ENCODE data around the gene OCIAD2.
"Not testable (repeated sequence)": the region's sequence is repeated elsewhere in the genome, so short reads cannot be mapped to it uniquely, and the experiment has no call there.

The OCIAD2 gene

DNA sequence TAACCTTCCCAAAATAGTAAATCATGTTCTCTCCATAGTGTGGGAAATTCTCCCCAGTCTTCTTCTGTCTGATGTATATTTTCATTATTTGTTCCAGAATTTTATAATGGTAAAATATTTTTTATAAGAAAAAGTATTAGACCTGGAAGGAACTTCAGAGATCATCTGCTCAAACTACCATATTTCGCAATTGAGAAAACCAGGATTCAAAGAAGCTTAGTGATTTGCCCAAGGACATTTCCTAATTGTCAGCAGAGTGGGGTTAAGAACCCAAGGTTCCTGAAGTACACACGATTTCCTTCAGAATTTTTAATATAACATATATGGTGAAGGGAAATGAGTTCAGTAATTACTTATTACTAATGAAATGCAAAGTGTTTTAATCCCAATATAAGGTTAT lies 51.6 kb downstream of the OCIAD2 start:
- TF ChIP-seq, protein P1, sequence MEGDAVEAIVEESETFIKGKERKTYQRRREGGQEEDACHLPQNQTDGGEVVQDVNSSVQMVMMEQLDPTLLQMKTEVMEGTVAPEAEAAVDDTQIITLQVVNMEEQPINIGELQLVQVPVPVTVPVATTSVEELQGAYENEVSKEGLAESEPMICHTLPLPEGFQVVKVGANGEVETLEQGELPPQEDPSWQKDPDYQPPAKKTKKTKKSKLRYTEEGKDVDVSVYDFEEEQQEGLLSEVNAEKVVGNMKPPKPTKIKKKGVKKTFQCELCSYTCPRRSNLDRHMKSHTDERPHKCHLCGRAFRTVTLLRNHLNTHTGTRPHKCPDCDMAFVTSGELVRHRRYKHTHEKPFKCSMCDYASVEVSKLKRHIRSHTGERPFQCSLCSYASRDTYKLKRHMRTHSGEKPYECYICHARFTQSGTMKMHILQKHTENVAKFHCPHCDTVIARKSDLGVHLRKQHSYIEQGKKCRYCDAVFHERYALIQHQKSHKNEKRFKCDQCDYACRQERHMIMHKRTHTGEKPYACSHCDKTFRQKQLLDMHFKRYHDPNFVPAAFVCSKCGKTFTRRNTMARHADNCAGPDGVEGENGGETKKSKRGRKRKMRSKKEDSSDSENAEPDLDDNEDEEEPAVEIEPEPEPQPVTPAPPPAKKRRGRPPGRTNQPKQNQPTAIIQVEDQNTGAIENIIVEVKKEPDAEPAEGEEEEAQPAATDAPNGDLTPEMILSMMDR (IDR thresholded peaks at IDR 0.05; ENCODE audit: control insufficient read depth, extremely low read depth, insufficient read depth) = no peak
- no peak for DNase-seq (ENCODE audit: low read depth)
- no peak overlapping the region for H3K4me3 ChIP-seq (ENCODE audit: low read depth, low read length)

DNA sequence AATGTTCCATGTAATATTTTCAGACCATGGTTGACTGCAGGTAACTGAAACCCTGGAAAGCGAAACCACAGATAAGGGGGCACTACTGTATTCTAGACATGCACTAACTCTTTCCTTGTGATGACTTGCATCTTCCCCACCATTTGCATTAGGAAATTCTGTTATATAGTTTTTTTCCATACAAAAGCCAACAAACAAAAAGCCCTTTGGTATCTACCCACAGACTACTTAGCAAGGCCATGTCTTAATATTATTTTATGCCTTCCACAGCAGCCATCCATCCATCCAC lies 52.2 kb downstream of the OCIAD2 start:
- TF ChIP-seq, protein P1 (IDR thresholded peaks at IDR 0.05; ENCODE audit: control insufficient read depth, extremely low read depth, insufficient read depth) = no peak
- no peak for DNase-seq (ENCODE audit: low read depth)
- H3K4me3 ChIP-seq (ENCODE audit: low read depth, low read length) = no peak overlapping the region

DNA sequence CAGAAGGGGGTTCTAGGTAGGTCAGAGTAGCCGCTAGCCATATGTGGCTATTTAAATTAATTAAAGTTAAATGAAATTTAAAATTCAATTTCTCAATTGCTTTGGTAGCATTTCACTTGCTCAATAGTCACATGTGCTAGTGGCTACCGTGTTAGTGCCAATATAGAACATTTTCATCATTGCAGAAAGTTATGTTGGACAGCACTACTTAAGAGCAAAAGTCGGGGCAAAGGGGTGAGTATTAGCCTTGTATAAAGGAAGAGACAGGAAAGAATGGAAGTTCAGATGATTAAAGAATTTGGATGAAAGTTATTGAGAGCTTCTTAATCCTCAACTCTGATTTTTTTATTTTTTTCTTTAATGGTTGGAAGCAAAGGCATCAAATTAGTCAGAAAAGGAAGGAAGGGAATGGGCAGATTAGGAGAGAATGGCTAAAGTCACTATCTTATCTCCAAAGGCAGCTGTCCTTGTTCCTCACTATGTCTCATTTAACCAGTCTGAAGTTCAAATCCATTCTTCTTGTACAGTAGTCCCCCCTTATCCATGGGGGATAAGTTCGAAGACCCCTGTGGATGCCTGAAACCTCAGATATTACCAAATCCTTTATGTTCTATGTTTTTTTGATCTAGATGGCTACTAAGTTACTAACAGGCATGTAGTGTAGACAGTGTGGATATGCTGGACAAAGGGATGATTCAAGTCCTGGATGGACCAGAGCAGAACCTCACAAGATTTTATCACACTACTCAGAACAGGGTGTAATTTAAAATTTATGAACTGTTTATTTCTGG lies 52.8 kb downstream of the OCIAD2 start:
- DNase-seq (ENCODE audit: low read depth) = no peak
- no peak overlapping the region for H3K4me3 ChIP-seq (ENCODE audit: low read depth, low read length)
- TF ChIP-seq, protein P1 (IDR thresholded peaks at IDR 0.05; ENCODE audit: control insufficient read depth, extremely low read depth, insufficient read depth) = no peak

GRCh38 chr4:48851651-48852050 lies 54.9 kb downstream of the OCIAD2 start:
- TF ChIP-seq, protein P1 (IDR thresholded peaks at IDR 0.05; ENCODE audit: control insufficient read depth, extremely low read depth, insufficient read depth) = no peak
- DNase-seq (ENCODE audit: low read depth) = no peak
- no peak overlapping the region for H3K4me3 ChIP-seq (ENCODE audit: low read depth, low read length)

DNA sequence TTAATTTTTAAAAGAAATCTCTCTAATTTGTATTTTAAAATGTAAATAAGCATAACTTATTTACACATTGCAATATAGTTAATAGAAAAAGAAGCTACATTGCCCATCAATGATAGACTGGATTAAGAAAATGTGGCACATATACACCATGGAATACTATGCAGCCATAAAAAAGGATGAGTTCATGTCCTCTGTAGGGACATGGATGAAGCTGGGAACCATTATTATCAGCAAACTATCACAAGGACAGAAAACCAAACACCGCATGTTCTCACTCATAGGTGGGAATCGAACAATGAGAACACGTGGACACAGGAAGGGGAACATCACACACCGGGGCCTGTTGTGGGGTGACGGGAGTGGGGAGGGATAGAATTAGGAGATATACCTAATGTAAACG lies 57.8 kb downstream of the OCIAD2 start:
- not testable (repeated sequence) for DNase-seq (ENCODE audit: low read depth); H3K4me3 ChIP-seq (ENCODE audit: low read depth, low read length)

DNA sequence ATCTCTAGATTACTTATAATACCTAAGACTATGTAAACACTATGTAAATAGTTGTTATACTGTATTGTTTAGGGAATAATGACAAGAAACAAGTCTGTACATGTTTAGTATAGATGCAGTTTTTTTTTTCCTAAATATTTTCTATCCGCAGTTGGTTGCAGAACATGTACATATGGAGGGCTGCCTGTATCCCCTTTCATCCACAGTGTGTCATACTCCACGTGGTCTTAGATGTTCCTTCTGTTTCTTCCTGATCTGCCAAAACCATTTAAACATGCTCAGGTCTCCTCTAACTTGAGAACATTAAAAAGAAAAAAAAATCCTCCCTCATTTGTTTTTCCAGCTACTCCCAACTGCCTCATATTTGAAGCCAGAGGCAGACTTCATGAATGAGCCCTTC lies 61.7 kb downstream of the OCIAD2 start:
- TF ChIP-seq, protein P1 (IDR thresholded peaks at IDR 0.05; ENCODE audit: control insufficient read depth, extremely low read depth, insufficient read depth) = no peak
- no peak overlapping the region for H3K4me3 ChIP-seq (ENCODE audit: low read depth, low read length)
- no peak for DNase-seq (ENCODE audit: low read depth)

GRCh38 chr4:48841045-48841827 lies 65.3 kb downstream of the OCIAD2 start:
- no peak for DNase-seq (ENCODE audit: low read depth)
- TF ChIP-seq, protein P1 (IDR thresholded peaks at IDR 0.05; ENCODE audit: control insufficient read depth, extremely low read depth, insufficient read depth) = no peak
- H3K4me3 ChIP-seq (ENCODE audit: low read depth, low read length) = no peak overlapping the region
